ENCODE measurements around the gene OR10G7. TPM values are rescaled to one million over a fixed set of nuclear protein-coding genes. Genes with fewer than 3 reads are reported as not detected.
A peak's percentile ranks its signal among the peaks of the same experiment; 100 is the strongest.

Gene OR10G7
- total RNA-seq, 1 experiment from 2014 or later: not detected

DNA sequence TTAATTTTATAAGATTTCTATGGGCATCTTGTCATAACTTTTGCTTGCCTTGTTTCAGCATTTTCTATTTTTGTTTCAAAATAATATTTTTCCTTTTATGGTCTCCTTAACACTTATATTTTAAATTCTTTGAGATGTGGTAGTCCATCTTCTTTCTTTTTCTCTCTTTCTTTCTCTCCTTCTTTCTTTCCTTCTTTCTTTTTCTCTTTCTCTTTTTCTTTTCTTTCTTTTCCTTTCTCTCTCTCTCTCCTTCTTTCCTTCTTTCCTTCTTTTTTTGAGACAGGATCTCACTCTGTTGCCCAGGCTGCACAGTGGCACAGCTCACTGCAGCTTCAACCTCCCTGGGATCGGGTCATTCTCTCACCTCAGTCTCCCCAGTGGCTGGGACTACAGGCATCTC is 36.1 kb upstream of the OR10G7 start:
- no peaks in the 10 kb centered on the region for H3K36me3 ChIP-seq (ENCODE audit: low read depth, low read length)
- ATAC-seq (no peak), DNase-seq (no peak)
- H3K9me2 ChIP-seq (replicated peaks; ENCODE audit: low read length): no peaks in the 10 kb centered on the region
- intact Hi-C loops (cut with micrococcal nuclease): no loop called here
- H3F3A ChIP-seq (ENCODE audit: low read length, unreplicated experiment): no peaks in the 10 kb centered on the region
- BruUV-seq (replicated peaks): no TSS peak
- no peak overlapping the region for H3K4me3 ChIP-seq (ENCODE audit: low read length)
- H2AFZ ChIP-seq (ENCODE audit: low read length): no peak overlapping the region
- H3K9me3 ChIP-seq (ENCODE audit: low read length): no peaks in the 10 kb centered on the region
- no peaks in the 10 kb centered on the region for H4K20me1 ChIP-seq (ENCODE audit: low read length)
- CTCF ChIA-PET: interaction anchor here (0.6 kb wide), 1 partner anchor 1005 kb away, joined by 3 read pairs; no protein-coding TSS in a partner anchor
- POLR2A ChIA-PET (ENCODE audit: unreplicated experiment): no interaction called here
- peaks cover 10% of the 10 kb centered on the region for H3K4me1 ChIP-seq (ENCODE audit: insufficient read depth, low read length)
- H3K27ac ChIP-seq (ENCODE audit: low read length): no peak overlapping the region
- no peak overlapping the region for H3K9ac ChIP-seq (ENCODE audit: low read length)
- H3K4me2 ChIP-seq (ENCODE audit: low read length): no peak overlapping the region
- TF ChIP-seq EZH2phosphoT487 (IDR thresholded peaks at IDR 0.05; ENCODE audit: borderline replicate concordance, low read length) (no peak), EZH2 (IDR thresholded peaks at IDR 0.05; ENCODE audit: low read length, unreplicated experiment) (no peak)
- TF ChIP-seq, protein P1, sequence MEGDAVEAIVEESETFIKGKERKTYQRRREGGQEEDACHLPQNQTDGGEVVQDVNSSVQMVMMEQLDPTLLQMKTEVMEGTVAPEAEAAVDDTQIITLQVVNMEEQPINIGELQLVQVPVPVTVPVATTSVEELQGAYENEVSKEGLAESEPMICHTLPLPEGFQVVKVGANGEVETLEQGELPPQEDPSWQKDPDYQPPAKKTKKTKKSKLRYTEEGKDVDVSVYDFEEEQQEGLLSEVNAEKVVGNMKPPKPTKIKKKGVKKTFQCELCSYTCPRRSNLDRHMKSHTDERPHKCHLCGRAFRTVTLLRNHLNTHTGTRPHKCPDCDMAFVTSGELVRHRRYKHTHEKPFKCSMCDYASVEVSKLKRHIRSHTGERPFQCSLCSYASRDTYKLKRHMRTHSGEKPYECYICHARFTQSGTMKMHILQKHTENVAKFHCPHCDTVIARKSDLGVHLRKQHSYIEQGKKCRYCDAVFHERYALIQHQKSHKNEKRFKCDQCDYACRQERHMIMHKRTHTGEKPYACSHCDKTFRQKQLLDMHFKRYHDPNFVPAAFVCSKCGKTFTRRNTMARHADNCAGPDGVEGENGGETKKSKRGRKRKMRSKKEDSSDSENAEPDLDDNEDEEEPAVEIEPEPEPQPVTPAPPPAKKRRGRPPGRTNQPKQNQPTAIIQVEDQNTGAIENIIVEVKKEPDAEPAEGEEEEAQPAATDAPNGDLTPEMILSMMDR (conservative IDR thresholded peaks at IDR 0.05; ENCODE audit: low read depth, low read length): no peak
- peaks cover 74% of the 10 kb centered on the region for H3K27me3 ChIP-seq (ENCODE audit: low read length)
- no peaks in the 10 kb centered on the region for H3K79me2 ChIP-seq (ENCODE audit: low read length)

DNA sequence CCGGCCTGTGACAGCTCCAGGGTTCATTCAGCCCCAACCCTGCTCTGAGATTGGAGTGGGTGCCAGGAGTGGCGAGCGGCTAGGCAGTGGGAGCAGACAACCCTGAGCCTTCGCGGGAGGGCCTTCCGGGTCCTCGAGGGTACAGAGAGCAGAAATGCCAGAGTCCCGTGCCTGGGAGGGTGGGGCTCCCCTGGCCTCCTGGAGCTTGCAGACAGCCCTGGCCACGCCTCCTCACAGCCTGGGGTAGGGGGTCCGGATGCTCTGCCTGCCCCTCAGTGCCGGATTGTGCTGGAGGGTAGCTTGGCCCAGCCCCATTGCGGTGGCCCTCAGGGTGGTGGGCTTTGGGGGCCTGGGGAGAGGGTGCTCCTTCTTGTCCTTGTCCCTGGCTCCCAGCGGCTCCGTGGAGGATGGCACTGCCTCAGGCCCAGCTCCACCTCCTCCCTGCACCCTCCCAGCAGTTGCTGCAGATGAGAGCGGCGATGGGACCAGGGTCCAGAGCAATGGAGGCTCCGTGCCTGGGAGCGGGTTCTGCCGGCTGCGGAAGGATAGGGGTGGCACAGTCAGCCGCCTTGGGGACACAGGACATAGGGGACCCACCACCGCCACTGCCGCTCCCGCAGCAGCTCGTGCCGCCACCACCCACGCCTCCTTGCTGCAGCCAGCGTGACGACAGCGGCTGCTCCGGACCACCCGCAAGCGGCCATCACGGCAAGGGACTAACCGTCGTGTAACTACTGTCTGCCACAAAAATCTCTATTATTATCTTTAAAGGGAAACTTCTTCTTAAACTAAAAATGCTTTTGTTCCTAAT is 34.9 kb upstream of the OR10G7 start:
- H3K27me3 ChIP-seq (ENCODE audit: low read length): peaks cover 66% of the 10 kb centered on the region
- ATAC-seq: peak; percentile 25; the same call in 1 of the 2 replicates
- peaks cover 8% of the 10 kb centered on the region for H3K4me1 ChIP-seq (ENCODE audit: insufficient read depth, low read length)
- peak overlapping the region; percentile 36 for H3K4me2 ChIP-seq (ENCODE audit: low read length)
- H3K4me3 ChIP-seq (ENCODE audit: low read length): peak overlapping the region; percentile 30; the same call in 1 of the 2 replicates
- no peaks in the 10 kb centered on the region for H3F3A ChIP-seq (ENCODE audit: low read length, unreplicated experiment)
- H4K20me1 ChIP-seq (ENCODE audit: low read length): no peaks in the 10 kb centered on the region
- no peaks in the 10 kb centered on the region for H3K36me3 ChIP-seq (ENCODE audit: low read depth, low read length)
- POLR2A ChIA-PET (ENCODE audit: unreplicated experiment): no interaction called here
- intact Hi-C loops (cut with micrococcal nuclease): no loop called here
- H2AFZ ChIP-seq (ENCODE audit: low read length): peak overlapping the region; percentile 3; the same call in 1 of the 2 replicates
- CTCF ChIA-PET: no interaction called here
- no peak for DNase-seq
- no peak overlapping the region for H3K9ac ChIP-seq (ENCODE audit: low read length)
- BruUV-seq (replicated peaks): no TSS peak
- H3K9me2 ChIP-seq (replicated peaks; ENCODE audit: low read length): no peaks in the 10 kb centered on the region
- no peak overlapping the region for H3K27ac ChIP-seq (ENCODE audit: low read length)
- TF ChIP-seq EZH2 (IDR thresholded peaks at IDR 0.05; ENCODE audit: low read length, unreplicated experiment) (no peak), EZH2phosphoT487 (IDR thresholded peaks at IDR 0.05; ENCODE audit: borderline replicate concordance, low read length) (no peak; the same call in 1 of the 2 replicates)
- no peaks in the 10 kb centered on the region for H3K79me2 ChIP-seq (ENCODE audit: low read length)
- H3K9me3 ChIP-seq (ENCODE audit: low read length): no peaks in the 10 kb centered on the region

DNA sequence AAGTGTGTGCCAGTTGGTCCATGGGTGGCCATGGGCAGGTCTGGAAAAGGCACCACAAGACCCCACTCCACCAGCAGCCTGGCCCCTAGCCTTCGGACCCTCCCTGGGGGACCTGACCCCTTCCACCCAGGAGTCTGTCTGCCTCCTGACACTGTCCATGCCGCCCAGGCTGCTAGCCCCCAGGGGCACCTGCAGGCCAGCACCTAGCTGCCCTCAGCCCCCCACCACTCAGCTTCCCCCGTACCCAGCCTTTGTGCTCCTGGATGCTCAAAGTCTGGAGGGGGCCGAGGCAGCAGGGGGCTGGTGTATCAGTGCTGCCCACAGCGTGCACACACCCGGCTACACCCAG is 34.3 kb upstream of the OR10G7 start:
- TF ChIP-seq EZH2 (IDR thresholded peaks at IDR 0.05; ENCODE audit: low read length, unreplicated experiment): no peak
- TF ChIP-seq, protein P1 (conservative IDR thresholded peaks at IDR 0.05; ENCODE audit: low read depth, low read length): no peak
- H3K9ac ChIP-seq (ENCODE audit: low read length): no peak overlapping the region
- POLR2A ChIA-PET (ENCODE audit: unreplicated experiment): no interaction called here
- H3K79me2 ChIP-seq (ENCODE audit: low read length): no peaks in the 10 kb centered on the region
- H3K4me1 ChIP-seq (ENCODE audit: insufficient read depth, low read length): peaks cover 2% of the 10 kb centered on the region
- no peak overlapping the region for H2AFZ ChIP-seq (ENCODE audit: low read length)
- H3K36me3 ChIP-seq (ENCODE audit: low read depth, low read length): no peaks in the 10 kb centered on the region
- no peaks in the 10 kb centered on the region for H4K20me1 ChIP-seq (ENCODE audit: low read length)
- BruUV-seq (replicated peaks): no TSS peak
- no peaks in the 10 kb centered on the region for H3K9me2 ChIP-seq (replicated peaks; ENCODE audit: low read length)
- no peak overlapping the region for H3K4me3 ChIP-seq (ENCODE audit: low read length)
- CTCF ChIA-PET: no interaction called here
- H3K4me2 ChIP-seq (ENCODE audit: low read length): no peak overlapping the region
- H3K9me3 ChIP-seq (ENCODE audit: low read length): no peaks in the 10 kb centered on the region
- H3K27ac ChIP-seq (ENCODE audit: low read length): no peak overlapping the region
- no peaks in the 10 kb centered on the region for H3F3A ChIP-seq (ENCODE audit: low read length, unreplicated experiment)
- DNase-seq (no peak), ATAC-seq (no peak)
- intact Hi-C loops (cut with micrococcal nuclease): no loop called here
- H3K27me3 ChIP-seq (ENCODE audit: low read length): peaks cover 64% of the 10 kb centered on the region
